GM12873 (cell line): Measurements from ENCODE around the gene FOXQ1.

ENCODE experiments used
- TF ChIP-seq, protein P1 (sequence below): IDR thresholded peaks from 2 replicates; pipeline ENCODE4 v1.5.1; 2012; ENCODE audit warnings: low read depth, mild to moderate bottlenecking, moderate library complexity, low read length, control low read depth; ENCODE audit not compliant: insufficient read depth; ENCODE audit errors: missing control alignments

FOXQ1 gene

DNA sequence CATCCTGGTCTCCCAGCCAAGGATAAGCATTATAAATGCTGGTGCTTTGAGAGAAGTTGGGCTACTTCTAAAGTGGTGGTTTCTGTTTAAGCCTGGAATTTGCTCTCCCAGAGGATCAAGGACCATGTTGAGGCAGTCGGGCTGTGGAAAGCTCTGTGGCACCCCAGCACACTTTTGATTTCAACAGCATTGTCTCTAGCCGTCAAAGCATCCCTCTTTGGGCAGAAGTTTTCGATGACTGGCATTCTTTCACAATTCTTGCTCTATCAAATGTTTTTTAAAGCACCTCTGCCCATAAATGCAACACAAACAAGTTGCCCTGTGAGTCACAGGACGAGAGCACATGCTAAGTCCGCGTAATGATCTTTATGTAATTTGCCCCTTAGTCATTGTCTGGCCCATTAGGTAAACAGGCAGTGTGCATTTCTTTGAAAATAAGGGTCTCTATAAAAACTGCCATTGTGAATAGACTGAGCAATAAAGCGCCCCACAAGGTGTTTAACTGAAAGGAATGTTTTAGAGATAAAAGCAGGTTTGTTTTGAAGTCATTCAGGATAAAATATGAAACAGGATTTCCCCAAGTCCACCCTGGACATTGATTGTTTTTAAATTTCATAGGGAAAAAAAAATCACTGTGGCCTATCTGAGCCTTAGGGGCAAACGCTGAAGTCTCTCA is 44.7 kb upstream of the FOXQ1 start:
- TF ChIP-seq, protein P1, sequence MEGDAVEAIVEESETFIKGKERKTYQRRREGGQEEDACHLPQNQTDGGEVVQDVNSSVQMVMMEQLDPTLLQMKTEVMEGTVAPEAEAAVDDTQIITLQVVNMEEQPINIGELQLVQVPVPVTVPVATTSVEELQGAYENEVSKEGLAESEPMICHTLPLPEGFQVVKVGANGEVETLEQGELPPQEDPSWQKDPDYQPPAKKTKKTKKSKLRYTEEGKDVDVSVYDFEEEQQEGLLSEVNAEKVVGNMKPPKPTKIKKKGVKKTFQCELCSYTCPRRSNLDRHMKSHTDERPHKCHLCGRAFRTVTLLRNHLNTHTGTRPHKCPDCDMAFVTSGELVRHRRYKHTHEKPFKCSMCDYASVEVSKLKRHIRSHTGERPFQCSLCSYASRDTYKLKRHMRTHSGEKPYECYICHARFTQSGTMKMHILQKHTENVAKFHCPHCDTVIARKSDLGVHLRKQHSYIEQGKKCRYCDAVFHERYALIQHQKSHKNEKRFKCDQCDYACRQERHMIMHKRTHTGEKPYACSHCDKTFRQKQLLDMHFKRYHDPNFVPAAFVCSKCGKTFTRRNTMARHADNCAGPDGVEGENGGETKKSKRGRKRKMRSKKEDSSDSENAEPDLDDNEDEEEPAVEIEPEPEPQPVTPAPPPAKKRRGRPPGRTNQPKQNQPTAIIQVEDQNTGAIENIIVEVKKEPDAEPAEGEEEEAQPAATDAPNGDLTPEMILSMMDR = no peak

- TF ChIP-seq, protein P1 = no peak
Measured at GRCh38 chr6:1267790-1268762, 43.8 kb upstream of the FOXQ1 start.

- TF ChIP-seq, protein P1 = no peak
Measured at GRCh38 chr6:1271071-1271763, 40.7 kb upstream of the FOXQ1 start.

GRCh38 chr6:1278061-1278720 is 33.7 kb upstream of the FOXQ1 start:
- TF ChIP-seq, protein P1 = no peak

- TF ChIP-seq, protein P1 = no peak
Measured at GRCh38 chr6:1279065-1279464, 32.8 kb upstream of the FOXQ1 start.

DNA sequence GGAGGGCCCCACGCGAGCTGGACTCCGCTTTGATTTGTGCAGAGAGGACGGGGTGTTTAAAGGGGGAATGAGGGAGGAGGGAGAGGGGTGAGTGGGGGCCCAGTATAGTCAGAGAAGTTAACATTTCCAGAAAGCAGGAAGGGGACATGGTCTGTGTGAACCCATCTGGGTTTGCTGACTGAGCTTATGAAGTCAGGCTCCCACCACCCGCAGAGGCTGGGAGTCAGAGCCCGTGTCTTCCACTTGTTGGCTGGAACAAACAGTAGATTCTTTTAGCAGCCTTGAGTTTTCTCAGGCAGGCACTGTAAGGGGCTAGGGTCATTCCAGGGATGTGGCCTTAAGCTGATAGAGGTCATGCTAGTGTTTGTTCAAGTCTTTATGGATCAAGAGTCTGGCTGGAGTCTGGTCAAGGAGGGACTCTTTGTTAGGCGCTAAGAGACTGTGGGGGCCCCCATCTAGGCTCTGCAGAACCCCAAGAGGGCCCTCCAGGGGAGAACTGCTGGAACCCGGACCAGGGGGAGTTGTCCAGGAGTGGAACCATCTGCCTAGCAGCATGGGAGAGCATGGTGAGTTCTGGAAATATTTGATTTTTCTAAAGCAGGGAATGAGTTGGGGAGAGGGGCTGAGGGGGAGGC is 31.1 kb upstream of the FOXQ1 start:
- TF ChIP-seq, protein P1 = no peak
